Middle frontal gyrus (tissue), 1 donor: ENCODE measurements around the gene PLA2G4C.

Source experiments
- DNase-seq: peaks from one replicate; pipeline ENCODE4 v3.0.0-alpha.2; 2015; ENCODE audit warnings: low spot score; ENCODE audit errors: extremely low spot score

PLA2G4C gene

GRCh38 chr19:48059331-48059730, 51.3 kb downstream of the PLA2G4C start:
- DNase-seq: no peak

- no peak for DNase-seq
These were observed 56.8 kb downstream of the PLA2G4C start for GRCh38 chr19:48053856-48054255.

- no peak for DNase-seq
These were observed 57.5 kb downstream of the PLA2G4C start for GRCh38 chr19:48053076-48053475.

GRCh38 chr19:48051335-48052033, 59.1 kb downstream of the PLA2G4C start:
- no peak for DNase-seq

- DNase-seq: no peak
These were observed 66.1 kb downstream of the PLA2G4C start for GRCh38 chr19:48044561-48044960.

GRCh38 chr19:48043675-48044258, 66.8 kb downstream of the PLA2G4C start, which contains the start of gene CABP5:
TSS of gene CABP5 (minus strand) at chr19:48044079. CDS start at chr19:48043922, 157 bp downstream.
- no peak for DNase-seq

GRCh38 chr19:48041877-48042580, 68.6 kb downstream of the PLA2G4C start:
- no peak for DNase-seq

- DNase-seq: no peak
These were observed 73.9 kb downstream of the PLA2G4C start for GRCh38 chr19:48036765-48037164.

GRCh38 chr19:48033604-48034003, 77.0 kb downstream of the PLA2G4C start:
- no peak for DNase-seq

GRCh38 chr19:48030073-48030472, 80.5 kb downstream of the PLA2G4C start:
- DNase-seq: no peak

- no peak for DNase-seq
These were observed 81.2 kb downstream of the PLA2G4C start for GRCh38 chr19:48029431-48029830.

- no peak for DNase-seq
These were observed 85.1 kb downstream of the PLA2G4C start for GRCh38 chr19:48025480-48025879.

- no peak for DNase-seq
These were observed 87.1 kb downstream of the PLA2G4C start for GRCh38 chr19:48023518-48023917.

- DNase-seq: no peak
These were observed 87.6 kb downstream of the PLA2G4C start for GRCh38 chr19:48023011-48023410.

- no peak for DNase-seq
These were observed 89.9 kb downstream of the PLA2G4C start for GRCh38 chr19:48020686-48021085.

- no peak for DNase-seq
These were observed 99.5 kb downstream of the PLA2G4C start for GRCh38 chr19:48010932-48011758.

- no peak for DNase-seq
These were observed 103.9 kb downstream of the PLA2G4C start for GRCh38 chr19:48006762-48007161.

GRCh38 chr19:48004236-48004635, 106.4 kb downstream of the PLA2G4C start:
- DNase-seq: no peak

- DNase-seq: no peak
These were observed 109.8 kb downstream of the PLA2G4C start for GRCh38 chr19:48000846-48001245.

- no peak for DNase-seq
These were observed 111.8 kb downstream of the PLA2G4C start for GRCh38 chr19:47998800-47999199.
